DOHH2 (cell line): Measurements from ENCODE around the gene JKAMP.

ENCODE experiments used
- CTCF ChIP-seq: fragments of 200-600 bp; sonication (generic); IDR thresholded peaks from one replicate; pipeline ENCODE4 v1.5.1; 2014; ENCODE audit warnings: antibody characterized with exemption, mild to moderate bottlenecking, low read depth, low read length; ENCODE audit not compliant: poor library complexity, severe bottlenecking
- EZH2phosphoT487 ChIP-seq: fragments of 200-600 bp; sonication (generic); IDR thresholded peaks from 2 replicates; pipeline ENCODE4 v1.6.1; 2017; ENCODE audit warnings: borderline replicate concordance, mild to moderate bottlenecking, antibody characterized with exemption, low read length, moderate library complexity, mixed read lengths

DNA sequence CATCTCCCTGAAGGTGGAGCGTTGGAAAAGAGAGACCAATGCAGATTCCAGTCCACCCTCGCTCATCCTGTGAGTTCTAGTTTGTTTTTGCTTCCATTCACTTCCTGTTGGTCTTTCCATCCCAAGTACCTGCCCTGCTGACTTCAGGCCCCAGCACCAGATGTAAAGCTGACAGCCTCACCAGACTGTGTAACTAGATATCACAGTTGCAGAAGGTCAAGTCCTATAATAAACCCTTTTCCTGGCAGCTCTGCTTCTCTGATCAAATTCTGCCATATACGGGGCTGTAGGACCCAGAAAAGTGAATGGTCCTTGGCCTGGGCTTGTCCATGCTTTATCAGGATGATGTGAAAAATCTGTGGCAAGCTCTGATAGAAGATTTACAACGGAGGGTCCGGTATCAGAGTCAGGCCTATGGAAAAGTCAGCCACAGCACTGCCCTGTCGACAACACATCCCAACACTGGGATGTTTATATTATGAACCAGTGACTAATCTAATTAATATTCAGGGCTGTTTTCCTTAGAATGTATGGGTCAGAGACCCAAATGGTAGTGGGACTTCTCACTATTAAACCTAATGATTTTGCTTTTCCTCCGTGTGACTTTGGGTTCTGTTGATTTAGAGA, 50.2 kb downstream of the JKAMP start:
- TF ChIP-seq CTCF: no peak
- no peak for TF ChIP-seq EZH2phosphoT487
